Measurements from ENCODE around the gene CHRNG.

CHRNG gene, protein sequence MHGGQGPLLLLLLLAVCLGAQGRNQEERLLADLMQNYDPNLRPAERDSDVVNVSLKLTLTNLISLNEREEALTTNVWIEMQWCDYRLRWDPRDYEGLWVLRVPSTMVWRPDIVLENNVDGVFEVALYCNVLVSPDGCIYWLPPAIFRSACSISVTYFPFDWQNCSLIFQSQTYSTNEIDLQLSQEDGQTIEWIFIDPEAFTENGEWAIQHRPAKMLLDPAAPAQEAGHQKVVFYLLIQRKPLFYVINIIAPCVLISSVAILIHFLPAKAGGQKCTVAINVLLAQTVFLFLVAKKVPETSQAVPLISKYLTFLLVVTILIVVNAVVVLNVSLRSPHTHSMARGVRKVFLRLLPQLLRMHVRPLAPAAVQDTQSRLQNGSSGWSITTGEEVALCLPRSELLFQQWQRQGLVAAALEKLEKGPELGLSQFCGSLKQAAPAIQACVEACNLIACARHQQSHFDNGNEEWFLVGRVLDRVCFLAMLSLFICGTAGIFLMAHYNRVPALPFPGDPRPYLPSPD

DNA sequence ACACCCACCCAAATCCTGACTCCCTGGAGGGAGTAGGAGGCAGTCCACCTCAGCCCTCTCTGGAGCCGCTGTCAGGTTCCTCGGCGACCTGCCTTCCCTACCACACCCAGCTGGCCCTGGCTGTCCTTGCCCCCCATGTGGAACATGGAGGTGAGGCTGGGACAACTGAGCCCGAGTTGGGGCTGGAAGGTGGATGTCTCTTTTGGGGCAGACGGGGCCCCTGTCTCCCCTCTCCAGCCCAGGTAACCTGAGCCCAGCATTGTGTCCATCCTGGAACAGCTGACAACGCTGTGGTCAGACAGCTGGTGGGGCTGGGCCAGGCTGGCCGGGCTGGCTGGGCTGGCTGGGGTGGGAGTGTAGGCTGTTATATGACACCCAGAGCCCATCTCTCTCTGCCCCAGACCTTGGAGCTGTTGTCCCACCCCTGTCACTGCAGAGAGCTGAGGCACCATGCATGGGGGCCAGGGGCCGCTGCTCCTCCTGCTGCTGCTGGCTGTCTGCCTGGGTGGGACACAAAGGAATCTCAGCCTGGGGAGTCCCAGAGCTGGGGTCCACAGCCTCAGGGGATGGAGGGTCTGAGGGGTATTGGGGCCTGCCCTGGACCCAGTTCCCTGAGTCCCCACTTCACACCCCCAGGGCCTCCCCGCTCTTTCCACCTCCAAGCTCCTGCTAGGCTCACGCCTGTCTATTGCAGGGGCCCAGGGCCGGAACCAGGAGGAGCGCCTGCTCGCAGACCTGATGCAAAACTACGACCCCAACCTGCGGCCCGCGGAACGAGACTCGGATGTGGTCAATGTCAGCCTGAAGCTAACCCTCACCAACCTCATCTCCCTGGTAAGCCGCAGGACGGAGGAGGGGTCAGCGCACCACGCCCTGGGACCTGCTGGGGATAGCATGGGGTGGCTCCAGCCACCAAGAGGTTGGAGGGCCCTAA is at the start of gene CHRNG:
TSS of gene CHRNG (plus strand) at position 395 of the 934 bp plus-strand sequence. CDS start at position 451, 56 bp downstream.
- no peak for DNase-seq

DNA sequence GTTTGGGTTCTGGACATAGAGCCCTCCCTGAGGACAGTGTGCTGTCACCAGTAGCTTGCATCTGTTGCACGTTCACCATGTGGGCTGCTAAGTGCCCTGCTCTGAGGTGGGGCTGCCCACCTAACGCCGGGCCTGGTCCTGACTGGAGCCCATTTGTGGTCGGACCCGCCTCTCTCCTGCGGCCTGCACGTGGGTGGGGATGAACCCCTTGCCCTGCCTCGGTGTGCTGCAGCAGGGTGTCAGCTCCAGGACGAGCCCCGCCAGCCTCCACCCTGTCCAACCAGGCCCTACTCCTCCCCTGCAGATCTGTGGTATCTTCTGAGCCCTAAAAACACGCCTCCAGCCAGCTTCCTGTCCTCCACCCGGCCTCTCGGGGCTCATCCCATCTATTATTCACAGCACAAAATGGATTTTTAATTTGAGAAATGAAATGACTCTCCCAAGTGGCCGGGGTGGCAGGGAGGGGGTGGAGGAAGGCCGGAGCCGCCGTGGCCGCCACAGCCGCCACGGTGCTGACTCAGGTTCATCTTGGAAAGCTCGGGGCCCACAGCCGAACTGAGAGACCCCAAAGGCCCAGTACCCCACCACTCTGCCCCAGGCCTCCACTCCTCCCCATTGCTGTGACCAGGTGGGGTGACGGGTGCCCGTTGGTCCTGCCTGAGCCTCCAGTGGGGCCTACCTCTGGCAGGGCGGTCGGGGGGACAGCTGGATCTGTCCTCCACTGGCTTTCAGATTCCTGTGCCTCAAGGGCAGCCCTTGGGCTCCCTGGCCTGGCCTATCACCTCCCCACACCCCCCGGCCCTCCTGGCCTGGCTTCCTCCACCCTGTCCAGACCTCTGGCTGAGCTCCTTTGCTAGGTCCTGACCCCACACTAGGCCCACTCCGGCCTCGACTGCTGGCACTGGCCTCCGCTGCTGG is 49.0 kb upstream of the CHRNG start:
- DNase-seq: no peak

DNA sequence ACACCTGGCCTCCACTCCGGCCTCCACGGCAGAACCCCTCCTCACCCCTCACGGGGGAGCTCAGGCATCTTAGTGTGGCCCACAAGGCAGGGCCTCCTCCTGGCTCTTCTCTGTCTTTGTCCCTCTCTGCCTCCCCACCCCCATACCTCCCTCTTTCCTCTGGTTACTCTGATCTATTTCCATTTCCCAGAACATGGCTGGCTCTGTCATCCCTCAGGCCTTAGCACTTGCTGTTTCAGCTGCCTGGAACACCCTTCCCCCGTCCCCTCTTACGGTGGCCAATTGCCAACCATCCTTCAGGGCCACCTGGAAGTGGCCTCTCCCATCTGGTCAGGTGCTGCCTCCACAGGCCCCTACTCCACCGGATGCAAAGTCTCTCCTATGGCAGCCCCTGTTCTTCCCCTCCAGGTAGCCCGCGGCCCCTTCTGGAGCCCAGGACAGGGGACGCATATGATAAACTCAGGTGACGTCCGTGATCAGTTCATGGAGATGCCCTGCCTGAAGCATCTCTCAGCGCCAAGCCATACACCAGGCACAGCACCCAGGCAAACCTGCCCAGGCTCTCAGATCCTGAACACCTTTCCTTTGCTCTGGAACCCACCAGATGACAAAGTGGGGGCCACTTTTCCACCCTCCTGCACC is 48.2 kb upstream of the CHRNG start:
- DNase-seq: peak; percentile 52

DNA sequence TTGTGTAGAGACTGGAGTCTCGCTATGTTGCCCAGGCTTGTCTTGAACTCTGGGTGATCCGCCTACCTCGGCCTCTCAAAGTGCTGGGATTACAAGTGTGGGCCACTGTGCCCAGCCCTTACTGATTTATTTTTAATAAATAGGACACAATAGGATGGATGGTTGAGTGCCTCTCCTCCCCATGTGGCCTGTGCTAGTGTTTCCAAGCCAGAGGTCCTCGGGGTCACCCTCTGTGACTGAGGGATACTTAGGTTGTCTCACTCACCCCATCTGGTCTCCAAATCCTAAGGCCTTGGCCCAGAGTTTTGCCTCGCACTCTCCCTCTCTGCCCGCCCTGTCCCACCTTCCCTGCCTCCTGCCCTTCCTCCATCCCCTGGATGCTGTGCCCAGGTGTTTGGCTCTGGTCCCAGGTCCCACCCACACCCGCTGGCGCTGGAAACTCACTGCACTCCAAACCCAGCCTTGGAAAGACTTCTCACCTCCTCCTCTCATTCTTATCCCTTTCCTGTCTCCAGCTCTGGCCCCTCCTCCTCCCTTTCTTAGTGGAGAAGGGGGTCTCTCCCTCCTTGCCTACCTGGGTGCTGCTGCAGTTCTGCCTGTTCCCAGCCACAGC is 47.1 kb upstream of the CHRNG start:
- DNase-seq: peak; percentile 14

DNA sequence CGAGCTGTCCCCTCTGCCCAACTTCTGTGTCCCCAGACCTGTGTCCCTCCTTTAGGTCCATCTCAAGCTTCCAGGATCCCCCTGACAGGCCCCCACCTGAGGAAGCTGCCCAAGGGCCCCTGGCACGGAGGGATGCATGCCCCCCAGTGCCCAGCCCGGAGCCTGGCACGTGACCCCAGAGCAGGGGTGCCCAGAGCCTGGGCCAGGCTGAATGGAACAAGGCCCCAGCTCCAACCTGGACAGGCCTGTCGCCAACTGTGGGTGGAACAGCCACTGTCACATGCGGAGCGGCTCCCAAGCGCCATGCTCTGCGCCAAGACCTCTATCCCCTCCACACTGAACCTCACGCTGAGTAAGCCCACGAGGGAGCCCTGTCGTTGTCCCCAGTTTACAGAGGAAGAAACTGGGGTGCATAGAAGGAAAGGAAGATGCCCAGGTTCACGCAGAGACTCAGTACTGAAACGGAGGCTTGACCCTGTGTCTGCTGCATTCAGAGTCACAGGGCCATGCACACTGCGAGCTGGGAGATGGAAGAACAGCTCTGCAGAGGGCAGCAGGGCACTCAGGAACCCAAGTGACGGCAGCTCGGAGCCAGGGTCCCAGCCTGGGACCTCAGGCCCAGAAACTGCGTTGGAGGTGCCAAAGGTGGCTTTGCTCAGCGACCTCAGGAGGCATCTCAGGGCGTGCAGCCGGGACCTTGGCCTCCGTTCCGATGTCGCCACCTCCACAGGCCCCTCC is 46.4 kb upstream of the CHRNG start:
- no peak for DNase-seq

DNA sequence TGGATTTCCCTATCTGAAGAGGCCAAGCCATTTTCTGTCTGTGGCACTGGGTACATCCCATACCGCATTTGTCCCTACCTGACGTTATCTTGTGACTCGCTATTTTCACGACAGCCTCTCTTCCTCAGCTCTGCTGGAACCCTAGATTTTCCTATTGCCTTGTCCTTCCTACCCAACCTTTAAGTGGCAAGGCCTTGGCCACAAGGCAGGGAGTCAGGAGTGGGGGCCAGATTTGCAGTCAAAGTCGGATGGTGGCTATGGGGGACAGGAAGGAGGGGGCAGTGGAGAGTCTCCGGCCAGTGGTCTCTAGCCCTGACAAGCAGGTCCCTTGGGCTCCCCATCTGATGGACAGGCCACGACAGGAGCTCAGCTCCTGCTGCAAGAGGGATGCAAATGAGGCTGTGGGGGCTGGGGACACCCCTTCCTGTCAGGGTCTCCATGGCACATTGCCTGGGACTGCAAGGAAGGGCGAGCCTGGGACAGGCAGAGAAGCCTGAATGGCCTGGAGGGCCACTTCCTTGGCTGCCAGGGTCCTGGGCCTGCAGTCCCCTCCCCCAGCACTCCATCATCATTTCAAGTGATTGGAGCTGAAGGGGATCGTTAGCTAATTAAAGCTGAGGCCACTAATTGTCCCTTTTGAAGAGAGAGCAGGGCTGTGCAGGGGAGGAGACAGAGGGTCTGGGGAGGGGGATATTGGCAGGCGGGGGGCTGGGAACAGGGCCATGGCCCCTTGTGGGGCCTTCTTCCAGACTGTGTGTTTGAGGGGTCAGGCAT is 45.6 kb upstream of the CHRNG start:
- no peak for DNase-seq

DNA sequence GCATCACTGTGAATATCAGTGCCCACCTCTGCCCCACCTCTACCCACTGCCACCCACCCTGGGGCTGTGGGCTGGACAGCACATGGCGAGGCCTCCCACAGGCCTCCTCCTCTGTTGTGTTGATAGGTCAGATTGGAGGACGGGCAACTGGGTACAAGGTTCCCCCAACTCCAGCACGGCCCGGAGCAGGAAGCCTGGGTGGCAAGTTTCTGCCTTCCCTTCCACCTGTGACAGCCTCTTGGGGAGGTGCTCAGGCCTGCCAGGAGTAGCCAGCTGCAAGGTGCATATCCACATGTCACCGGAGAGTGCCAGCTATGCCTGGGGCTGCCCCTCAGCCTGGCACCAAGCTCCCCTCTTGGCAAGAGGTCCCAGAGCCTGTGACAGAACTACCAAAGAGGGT is 45.0 kb upstream of the CHRNG start:
- no peak for DNase-seq

DNA sequence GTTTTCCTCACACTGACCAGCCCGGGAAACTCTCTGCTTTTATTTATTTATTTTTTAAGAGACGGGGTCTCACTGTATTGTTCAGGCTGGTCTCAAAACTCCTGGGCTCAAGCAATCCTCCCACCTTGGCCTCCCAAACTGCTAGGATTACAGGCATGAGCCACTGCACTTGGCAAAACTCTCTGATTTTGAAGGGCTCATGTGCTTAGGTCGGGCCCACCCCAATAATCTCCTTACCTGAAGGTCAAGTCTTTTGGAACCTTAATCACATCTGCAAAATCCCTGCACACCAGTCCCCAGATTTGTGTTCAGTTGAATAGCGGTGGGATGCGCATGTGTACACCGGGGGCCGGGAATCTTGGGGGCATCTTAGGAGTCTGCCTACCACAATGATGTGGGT is 44.2 kb upstream of the CHRNG start:
- no peak for DNase-seq

DNA sequence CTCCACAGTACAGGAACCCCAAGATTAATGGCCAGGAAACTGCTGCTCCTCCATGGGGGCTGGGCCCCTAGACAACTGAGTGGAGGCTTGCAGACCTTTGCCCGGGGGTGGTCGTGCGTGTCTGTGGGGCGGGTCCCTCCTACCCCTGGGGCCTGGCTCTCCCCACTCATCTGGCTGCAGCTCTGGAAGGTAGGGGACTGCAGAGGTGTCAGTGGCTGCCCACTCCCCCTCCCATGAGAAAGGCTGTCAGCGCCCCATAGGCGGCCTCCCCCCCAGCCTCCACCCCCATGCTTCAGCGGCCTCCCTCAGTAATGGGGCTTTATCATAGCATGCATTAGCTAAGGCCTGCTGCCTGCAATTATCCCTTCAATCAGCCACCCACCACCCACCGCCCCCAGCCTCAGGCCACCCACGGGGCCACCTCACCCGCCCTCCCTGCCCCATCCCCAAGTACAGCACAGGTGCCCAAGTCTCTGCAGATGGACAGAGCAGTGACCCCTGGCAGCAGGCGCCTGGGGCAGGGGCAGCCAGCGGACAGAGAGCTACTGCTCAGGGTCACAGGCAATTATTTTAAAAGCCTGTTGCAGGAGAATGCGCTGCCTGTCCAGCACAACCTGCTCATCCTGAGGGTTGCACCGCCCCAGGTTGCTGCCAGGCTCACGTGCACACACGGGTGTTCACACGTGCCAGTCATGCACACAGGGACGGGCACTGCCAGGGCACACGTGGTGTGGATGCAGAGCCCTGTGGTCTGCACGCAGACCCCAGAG is 42.8 kb upstream of the CHRNG start:
- no peak for DNase-seq

DNA sequence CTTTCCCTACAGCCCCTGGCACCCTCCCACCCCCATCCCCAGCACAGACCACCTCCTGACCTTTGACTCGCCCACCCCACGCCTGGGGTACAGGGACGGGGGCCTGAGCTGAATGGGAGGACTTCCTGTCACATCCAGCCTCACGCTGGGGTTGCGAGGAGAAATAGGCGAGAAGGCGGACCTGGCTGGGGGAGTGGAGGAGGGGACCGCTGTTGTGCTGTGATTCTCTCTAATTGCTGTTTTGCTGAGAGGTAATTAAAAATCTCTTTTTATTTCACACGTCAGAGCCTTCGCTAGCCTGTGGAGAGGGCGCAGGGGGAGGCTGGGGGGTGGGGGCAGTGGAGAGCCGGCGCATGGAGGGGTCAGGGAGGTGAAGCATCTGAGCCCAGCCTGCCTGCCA is 42.1 kb upstream of the CHRNG start:
- DNase-seq: no peak

DNA sequence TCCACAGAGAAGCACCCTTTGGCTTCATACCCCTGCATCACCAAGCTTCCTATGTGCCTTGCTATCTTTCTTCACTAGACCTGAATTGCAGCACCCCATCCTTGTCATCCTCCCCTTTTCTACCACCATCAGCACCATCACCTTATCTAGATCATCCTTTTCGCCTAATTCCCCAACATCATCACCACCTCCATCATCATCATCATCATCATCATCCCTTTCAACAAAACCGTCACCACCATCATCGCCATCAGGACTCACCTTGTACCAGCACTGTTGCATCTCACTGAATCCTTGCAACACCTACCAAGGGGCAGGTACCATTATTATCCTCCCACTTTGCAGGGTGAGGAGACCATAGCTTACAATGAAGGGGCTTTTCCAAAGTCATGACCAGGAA is 41.0 kb upstream of the CHRNG start:
- DNase-seq: no peak

DNA sequence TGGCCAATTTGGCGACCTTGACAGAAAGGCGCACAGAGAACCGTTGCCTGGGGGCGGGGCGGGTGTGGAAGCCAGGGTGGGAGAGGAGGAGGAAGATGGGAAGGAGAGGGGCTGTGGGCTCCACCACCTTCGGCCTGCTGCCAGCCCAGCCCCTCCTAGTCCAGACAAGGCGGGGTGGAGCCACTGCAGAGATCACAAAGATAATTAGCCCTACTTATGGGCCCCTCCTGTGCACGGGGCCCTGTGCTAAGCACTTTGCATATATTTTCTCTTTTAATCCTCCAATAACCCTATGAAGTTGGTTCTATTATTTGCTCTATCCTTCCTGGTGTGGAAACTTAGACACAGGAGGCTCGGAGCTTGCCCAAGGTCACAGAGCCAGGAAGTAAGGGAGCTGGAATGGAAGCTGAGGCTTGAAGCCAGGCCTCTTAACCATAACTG is 38.1 kb upstream of the CHRNG start:
- DNase-seq: no peak

DNA sequence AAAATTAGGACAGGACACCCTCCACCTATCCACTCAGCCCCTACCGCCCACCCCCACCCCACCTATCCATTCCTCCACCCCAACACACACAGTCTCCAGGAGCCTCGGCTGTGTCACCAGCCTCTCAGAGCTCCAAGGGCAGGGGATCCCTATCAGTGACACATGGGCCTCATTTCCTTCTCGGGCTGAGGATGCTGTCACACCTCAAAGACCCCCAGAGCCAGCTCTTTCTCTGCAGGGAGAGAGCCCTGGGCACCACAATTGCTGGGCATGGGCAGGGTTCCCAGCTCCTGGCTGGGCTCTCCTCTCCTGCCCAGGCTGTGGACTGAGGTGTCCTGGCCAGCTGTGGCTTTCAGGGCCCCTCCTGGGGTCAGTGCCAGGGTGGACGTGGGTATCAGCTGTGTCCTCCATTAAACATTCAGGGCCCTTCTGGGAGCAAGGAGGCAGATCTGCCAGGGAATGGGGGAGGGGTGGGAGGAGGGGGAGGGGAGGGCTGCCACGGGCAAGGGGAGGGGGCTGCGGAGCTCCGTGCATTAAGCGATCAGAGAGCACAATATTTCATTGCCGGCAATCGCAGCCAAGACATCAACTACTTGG is 37.6 kb upstream of the CHRNG start:
- no peak for DNase-seq

DNA sequence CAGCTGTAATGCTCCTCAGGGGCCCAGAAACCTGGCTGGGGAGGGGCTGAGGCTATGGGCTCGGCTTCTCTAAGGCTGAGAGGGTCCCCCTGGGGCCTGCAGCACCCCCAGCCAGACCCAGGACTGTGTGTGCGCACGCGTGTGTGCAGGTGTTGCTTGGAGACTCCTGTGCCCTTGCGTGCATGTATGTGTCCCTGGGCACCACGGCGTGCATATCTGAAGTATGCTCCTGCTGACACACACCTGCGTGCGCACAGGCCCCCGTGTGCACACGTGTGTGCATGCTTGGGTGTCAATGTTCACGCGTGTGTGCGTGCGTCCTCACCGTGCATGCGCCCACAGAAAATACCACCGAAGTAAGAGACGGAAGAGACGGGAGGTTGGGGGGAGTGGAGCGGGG is 37.0 kb upstream of the CHRNG start:
- DNase-seq: no peak

DNA sequence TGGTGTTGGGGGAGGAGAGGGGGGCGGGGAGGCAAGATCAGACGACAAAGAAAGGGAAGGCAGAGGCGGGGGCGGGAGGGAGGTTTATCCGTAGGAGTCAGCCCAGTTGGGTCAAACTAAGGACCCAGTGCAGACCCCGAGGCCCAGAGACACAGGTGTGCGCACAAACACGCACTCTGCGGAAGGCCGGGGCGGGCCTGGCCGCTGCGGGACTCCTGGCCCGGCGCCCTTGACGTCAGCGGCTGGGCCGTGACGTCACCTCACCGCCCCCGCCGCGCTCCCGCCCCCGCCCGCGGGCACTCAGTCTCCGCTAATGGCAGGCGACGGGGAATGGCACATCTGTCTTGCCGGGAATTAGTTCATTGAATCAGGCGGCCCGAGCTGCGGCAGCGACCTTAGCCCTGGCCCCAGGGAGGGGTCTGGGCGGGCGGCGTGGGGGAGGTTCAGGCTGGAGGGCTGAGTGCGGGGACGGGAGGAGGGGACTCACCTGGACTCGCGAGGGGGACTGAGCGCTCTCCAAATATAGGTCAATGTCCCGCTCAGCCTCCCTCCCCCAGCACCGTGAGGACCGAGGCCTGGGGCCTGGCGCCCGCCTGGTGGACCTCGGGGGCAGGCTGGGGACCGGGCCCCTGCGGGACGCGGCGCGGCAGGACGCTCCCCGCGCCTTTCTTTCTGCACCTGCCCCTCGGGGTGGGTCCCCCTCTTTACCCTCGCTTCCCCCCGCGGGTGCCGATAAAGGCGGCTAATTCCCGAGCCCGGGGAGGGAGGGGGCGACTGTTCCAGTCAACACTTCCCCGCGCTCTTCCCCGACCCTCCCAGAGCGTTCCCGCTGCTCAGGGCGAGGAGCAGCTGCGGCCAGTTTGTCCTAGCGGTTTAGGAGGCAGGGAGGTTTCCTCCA is 36.3 kb upstream of the CHRNG start:
- DNase-seq: peak; percentile 24

DNA sequence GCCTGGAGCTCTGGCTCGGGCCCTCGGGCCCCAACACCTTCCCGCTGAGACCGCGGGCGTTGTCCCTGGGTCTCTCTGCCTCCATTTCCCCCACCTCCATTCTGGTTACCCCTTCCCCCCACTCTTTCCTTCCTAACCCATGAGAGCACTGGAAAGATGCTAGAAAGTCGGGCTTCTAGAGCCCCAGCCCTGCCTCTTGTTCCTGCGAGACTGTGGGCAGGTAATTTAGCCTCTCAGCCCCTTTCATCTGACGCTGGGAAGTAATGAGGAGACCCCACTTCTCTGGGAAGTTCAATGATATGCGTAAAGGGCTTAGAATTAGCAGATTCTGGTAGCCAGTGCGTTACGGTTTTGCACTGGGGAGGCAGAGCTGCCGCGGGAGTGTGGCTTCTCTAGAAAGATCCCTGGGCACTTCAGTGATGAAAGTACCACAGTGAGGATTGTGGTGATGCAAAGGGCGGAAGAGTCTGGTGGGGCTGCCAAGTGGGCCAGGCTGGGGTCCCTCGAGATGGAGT is 35.6 kb upstream of the CHRNG start:
- no peak for DNase-seq

DNA sequence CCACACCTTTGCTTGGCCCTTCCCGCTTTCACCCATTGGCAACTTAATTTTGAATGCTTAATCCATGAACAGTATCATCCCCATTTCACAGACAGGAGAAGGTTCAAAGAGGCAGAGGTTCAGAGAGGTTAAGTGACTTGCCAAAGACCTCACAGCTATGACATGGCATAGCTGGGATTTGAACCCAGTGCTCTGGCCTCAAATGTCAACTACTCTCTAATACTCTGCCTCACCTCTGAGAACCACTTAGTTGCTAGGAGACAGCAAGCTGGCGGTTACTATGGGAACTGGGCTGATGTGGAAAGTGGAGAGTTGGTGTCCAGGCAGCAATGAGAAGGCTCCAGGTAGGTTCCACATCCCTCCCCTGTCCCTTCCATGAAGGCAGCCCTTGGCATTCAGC is 35.1 kb upstream of the CHRNG start:
- DNase-seq: peak; percentile 21

Measured in NCI-H510A treated with DMSO at 0.1 percent for 48 hours (cell line).